ENCODE data around the gene TMEM258. TPM values are rescaled to one million over a fixed set of nuclear protein-coding genes. Genes with fewer than 3 reads are reported as not detected.

The TMEM258 gene
- total RNA-seq, 5 donors from 2014 or later (not counting 1 experiment from before 2014, with no cell fraction given): 68.1 to 96.0 (median 87.8) TPM

DNA sequence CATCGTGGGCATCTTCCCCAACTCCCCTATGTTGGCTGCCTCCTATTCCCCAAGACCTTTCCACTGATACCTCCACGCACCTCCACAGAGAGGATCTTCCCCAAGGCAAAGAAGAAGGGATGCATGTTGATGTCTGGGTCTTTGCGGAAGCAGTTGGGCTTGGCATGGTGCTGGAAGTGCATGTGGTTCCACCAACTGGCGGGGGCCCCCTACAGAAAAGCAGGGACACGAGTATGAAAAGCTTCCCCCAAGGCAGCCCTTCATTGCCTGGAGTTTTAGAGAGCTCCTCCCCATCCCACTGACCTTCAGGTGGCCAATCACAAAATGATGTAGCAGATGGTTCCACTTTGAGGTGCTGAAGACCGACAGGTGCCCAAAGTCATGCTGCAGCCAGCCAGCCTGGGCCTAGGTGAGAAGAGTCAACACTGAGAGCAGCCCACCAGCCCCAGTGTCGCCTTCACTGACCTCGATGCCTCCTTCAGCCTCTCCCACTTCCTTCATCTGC, 18.3 kb upstream of the TMEM258 start:
- Mint-ChIP-seq H3K27ac (no peak overlapping the region), H3K36me3 (no peaks in the 10 kb centered on the region), H3K4me3 (no peak overlapping the region), H3K4me1 (peaks cover 4 to 11% (median 8%) of the 10 kb centered on the region in 3 donors), H3K27me3 (peaks cover 0 to 16% of the 10 kb centered on the region in 2 donors), H3K9me3 (no peaks in the 10 kb centered on the region)
- ChIA-PET POLR2A (no interaction called here), CTCF (no interaction called here)
- WGBS (ENCODE audit: insufficient coverage): 93% methylated on average over 5 of the region's 8 CpGs
- H3K4me1 ChIP-seq (ENCODE audit: control insufficient read depth in 1 of 2, extremely low read depth in 1 of 2, insufficient read depth in 2 of 2, low read length in 2 of 2): peaks cover 9 to 11% of the 10 kb centered on the region in 2 experiments
- peaks cover 0 to 11% of the 10 kb centered on the region in 2 donors for H3K36me3 ChIP-seq (ENCODE audit: control insufficient read depth in 2 of 2, extremely low read depth in 1 of 2, insufficient read depth in 1 of 2, low read length in 1 of 2)
- H3K27me3 ChIP-seq (replicated peaks in 1 of 2; ENCODE audit: control insufficient read depth in 2 of 2, extremely low read depth in 1 of 2, insufficient read depth in 2 of 2, low read length in 1 of 2): peaks cover 0 to 22% of the 10 kb centered on the region in 2 experiments
- H3K27ac ChIP-seq (ENCODE audit: low read length): no peak overlapping the region
- H3K9me3 ChIP-seq: no peaks in the 10 kb centered on the region
- no peak for DNase-seq
- H3K4me3 ChIP-seq (ENCODE audit: control insufficient read depth in 1 of 2, extremely low read depth in 1 of 2, low read length in 1 of 2): no peak overlapping the region
- ATAC-seq (replicated peaks in 1 of 4): no peak

DNA sequence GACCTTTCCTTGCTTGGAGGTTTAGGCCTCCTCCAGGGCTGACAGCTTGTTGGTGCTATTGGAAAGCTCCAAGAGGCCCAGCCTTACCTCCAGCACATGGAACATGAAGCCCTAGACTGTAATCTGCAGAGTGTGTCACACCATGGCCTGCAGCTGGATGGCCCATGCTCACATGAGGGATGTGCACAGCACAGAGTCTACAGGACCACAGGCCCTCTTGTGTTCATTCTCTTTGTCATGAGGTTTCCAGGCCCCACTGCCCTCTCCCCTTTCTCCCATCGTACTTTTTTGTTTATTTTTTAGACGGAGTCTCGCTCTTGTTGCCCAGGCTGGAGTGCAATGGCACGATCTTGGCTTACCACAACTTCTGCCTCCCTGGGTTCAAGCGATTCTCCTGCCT, 14.4 kb upstream of the TMEM258 start:
- no peaks in the 10 kb centered on the region for H3K27me3 Mint-ChIP-seq
- 100% methylated on average over 2 of the region's 5 CpGs for WGBS (ENCODE audit: insufficient coverage)

DNA sequence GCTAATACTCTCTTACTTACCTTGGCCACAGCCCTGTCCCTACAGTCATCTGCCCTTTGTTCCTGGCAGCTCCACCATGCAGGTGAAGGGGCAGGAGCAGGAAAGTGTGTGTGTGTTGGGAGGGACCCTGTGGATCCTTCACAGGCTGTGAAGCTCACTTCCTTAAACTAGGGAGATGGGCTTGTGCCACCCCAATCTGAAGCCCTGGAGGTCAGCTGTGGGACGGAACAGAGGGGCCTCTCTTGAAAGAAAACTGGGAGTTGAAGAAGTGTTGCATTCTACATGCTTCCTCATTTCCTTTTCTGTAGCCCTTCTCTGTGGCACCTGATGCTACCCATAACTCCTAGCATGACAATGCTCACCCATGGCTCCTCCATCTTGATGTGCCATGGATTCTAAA, 12.7 kb upstream of the TMEM258 start:
- no peak overlapping the region for H3K27ac ChIP-seq (ENCODE audit: low read length)
- no peaks in the 10 kb centered on the region for H3K9me3 ChIP-seq
- CTCF ChIA-PET: no interaction called here
- Mint-ChIP-seq H3K27me3 (no peaks in the 10 kb centered on the region), H3K4me1 (no peaks in the 10 kb centered on the region), H3K36me3 (peaks cover 4% of the 10 kb centered on the region), H3K9me3 (no peaks in the 10 kb centered on the region), H3K27ac (no peak overlapping the region), H3K4me3 (no peak overlapping the region)
- no CpG with 5 or more reads among the region's 1 CpG for WGBS (ENCODE audit: insufficient coverage)
- DNase-seq (no peak), ATAC-seq (replicated peaks in 1 of 4) (no peak)
- peaks cover 0 to 6% of the 10 kb centered on the region in 2 donors for H3K36me3 ChIP-seq (ENCODE audit: control insufficient read depth in 2 of 2, extremely low read depth in 1 of 2, insufficient read depth in 1 of 2, low read length in 1 of 2)
- H3K4me1 ChIP-seq (ENCODE audit: control insufficient read depth in 1 of 2, extremely low read depth in 1 of 2, insufficient read depth in 2 of 2, low read length in 2 of 2): no peaks in the 10 kb centered on the region
- H3K4me3 ChIP-seq (ENCODE audit: control insufficient read depth in 1 of 2, extremely low read depth in 1 of 2, low read length in 1 of 2): no peak overlapping the region
- POLR2A ChIA-PET: no interaction called here
- H3K27me3 ChIP-seq (replicated peaks in 1 of 2; ENCODE audit: control insufficient read depth in 2 of 2, extremely low read depth in 1 of 2, insufficient read depth in 2 of 2, low read length in 1 of 2): no peaks in the 10 kb centered on the region

More for the DNA sequence above, 14.4 kb upstream of the TMEM258 start:
- H3K4me3 ChIP-seq (ENCODE audit: control insufficient read depth in 1 of 2, extremely low read depth in 1 of 2, low read length in 1 of 2): no peak overlapping the region
- H3K36me3 ChIP-seq (ENCODE audit: control insufficient read depth in 2 of 2, extremely low read depth in 1 of 2, insufficient read depth in 1 of 2, low read length in 1 of 2): peaks cover 0 to 10% of the 10 kb centered on the region in 2 donors
- ATAC-seq (replicated peaks in 1 of 4): no peak
- no peak overlapping the region for H3K4me3 Mint-ChIP-seq
- CTCF ChIA-PET: interaction anchor here in 1 of 2 donors (0.6 kb wide), 1 partner anchor 57 kb away, joined by 5 read pairs; no protein-coding TSS in a partner anchor
- no peaks in the 10 kb centered on the region for H3K36me3 Mint-ChIP-seq
- no peaks in the 10 kb centered on the region for H3K4me1 Mint-ChIP-seq
- H3K9me3 Mint-ChIP-seq: no peaks in the 10 kb centered on the region
- POLR2A ChIA-PET: no interaction called here
- no peaks in the 10 kb centered on the region for H3K27me3 ChIP-seq (replicated peaks in 1 of 2; ENCODE audit: control insufficient read depth in 2 of 2, extremely low read depth in 1 of 2, insufficient read depth in 2 of 2, low read length in 1 of 2)
- no peak overlapping the region for H3K27ac ChIP-seq (ENCODE audit: low read length)
- H3K4me1 ChIP-seq (ENCODE audit: control insufficient read depth in 1 of 2, extremely low read depth in 1 of 2, insufficient read depth in 2 of 2, low read length in 2 of 2): no peaks in the 10 kb centered on the region
- DNase-seq: no peak
- no peak overlapping the region for H3K27ac Mint-ChIP-seq
- H3K9me3 ChIP-seq: no peaks in the 10 kb centered on the region

DNA sequence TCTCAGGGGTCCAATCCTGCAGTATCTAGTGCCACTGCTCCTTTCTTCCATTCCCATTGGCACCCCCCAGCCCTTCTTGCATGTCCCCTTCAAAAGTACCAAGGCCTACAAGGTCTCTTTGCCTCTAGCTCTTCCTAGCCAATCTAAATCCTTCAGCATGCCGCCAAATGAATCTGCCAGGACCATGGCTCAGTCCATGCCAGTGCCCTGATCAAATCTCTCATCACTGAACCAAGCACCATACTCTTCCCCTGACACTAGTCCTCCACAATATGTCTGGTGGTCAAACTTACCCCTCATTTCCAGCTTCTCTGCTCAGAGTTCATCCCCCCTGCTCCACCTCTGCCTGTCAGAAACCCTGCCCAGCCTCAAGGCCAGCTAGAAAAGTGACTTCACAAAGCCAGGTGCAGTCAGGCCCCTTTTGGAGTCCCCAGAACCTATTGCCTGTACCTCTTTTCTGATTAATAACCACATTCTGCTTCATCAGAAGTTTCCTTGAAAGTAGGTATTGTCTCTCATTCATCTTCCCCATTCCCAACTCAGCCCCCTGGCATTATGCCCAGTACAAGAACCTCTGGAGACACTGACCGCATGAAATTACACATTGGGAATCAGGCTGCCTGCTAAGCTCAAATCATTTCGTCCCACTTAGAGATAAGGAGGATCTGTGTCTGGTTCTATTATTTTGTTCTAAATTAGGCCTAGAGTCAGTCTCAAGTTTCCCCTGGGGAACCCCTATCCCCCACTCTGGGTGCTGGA, 11.7 kb upstream of the TMEM258 start:
- H3K9me3 ChIP-seq: no peaks in the 10 kb centered on the region
- H3K27me3 Mint-ChIP-seq: no peaks in the 10 kb centered on the region
- no peaks in the 10 kb centered on the region for H3K9me3 Mint-ChIP-seq
- no peak overlapping the region for H3K27ac Mint-ChIP-seq
- CTCF ChIA-PET: no interaction called here
- no peak overlapping the region for H3K27ac ChIP-seq (ENCODE audit: low read length)
- POLR2A ChIA-PET: no interaction called here
- H3K4me1 Mint-ChIP-seq: no peaks in the 10 kb centered on the region
- no peak overlapping the region for H3K4me3 Mint-ChIP-seq
- peaks cover 4% of the 10 kb centered on the region for H3K36me3 Mint-ChIP-seq
- peaks cover 0 to 6% of the 10 kb centered on the region in 2 donors for H3K36me3 ChIP-seq (ENCODE audit: control insufficient read depth in 2 of 2, extremely low read depth in 1 of 2, insufficient read depth in 1 of 2, low read length in 1 of 2)
- no peak for DNase-seq
- H3K4me3 ChIP-seq (ENCODE audit: control insufficient read depth in 1 of 2, extremely low read depth in 1 of 2, low read length in 1 of 2): no peak overlapping the region
- H3K4me1 ChIP-seq (ENCODE audit: control insufficient read depth in 1 of 2, extremely low read depth in 1 of 2, insufficient read depth in 2 of 2, low read length in 2 of 2): no peaks in the 10 kb centered on the region
- ATAC-seq (replicated peaks in 1 of 4): no peak
- 100% methylated on average over 1 of the region's 3 CpGs for WGBS (ENCODE audit: insufficient coverage)
- H3K27me3 ChIP-seq (replicated peaks in 1 of 2; ENCODE audit: control insufficient read depth in 2 of 2, extremely low read depth in 1 of 2, insufficient read depth in 2 of 2, low read length in 1 of 2): no peaks in the 10 kb centered on the region

DNA sequence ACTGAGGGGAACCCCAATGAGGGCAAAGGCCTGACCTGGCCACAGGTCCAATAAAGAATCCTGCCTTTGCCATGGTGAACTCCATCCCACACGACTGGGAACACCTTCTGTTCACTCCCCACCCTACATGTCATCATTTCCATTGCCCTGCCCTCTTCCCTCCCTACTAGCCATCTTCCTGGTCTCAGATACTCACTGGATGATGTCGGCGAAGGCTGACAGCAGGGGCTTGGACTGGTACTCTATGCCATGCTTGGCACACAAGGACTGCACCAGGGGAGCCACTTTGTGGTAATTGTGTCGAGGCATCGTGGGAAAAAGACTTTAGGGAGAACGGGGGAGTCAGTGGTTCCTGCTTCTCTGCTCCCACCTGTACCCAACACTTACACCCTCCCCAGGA, 10.2 kb upstream of the TMEM258 start:
- Mint-ChIP-seq H3K9me3 (no peaks in the 10 kb centered on the region), H3K36me3 (peaks cover 4% of the 10 kb centered on the region), H3K27ac (no peak overlapping the region), H3K4me3 (no peak overlapping the region), H3K4me1 (no peaks in the 10 kb centered on the region), H3K27me3 (no peaks in the 10 kb centered on the region)
- WGBS (ENCODE audit: insufficient coverage): 87% methylated on average over 4 of the region's 6 CpGs
- no peaks in the 10 kb centered on the region for H3K9me3 ChIP-seq
- H3K4me1 ChIP-seq (ENCODE audit: control insufficient read depth in 1 of 2, extremely low read depth in 1 of 2, insufficient read depth in 2 of 2, low read length in 2 of 2): no peaks in the 10 kb centered on the region
- no peaks in the 10 kb centered on the region for H3K27me3 ChIP-seq (replicated peaks in 1 of 2; ENCODE audit: control insufficient read depth in 2 of 2, extremely low read depth in 1 of 2, insufficient read depth in 2 of 2, low read length in 1 of 2)
- no peak overlapping the region for H3K27ac ChIP-seq (ENCODE audit: low read length)
- H3K4me3 ChIP-seq (ENCODE audit: control insufficient read depth in 1 of 2, extremely low read depth in 1 of 2, low read length in 1 of 2): no peak overlapping the region
- peaks cover 0 to 6% of the 10 kb centered on the region in 2 donors for H3K36me3 ChIP-seq (ENCODE audit: control insufficient read depth in 2 of 2, extremely low read depth in 1 of 2, insufficient read depth in 1 of 2, low read length in 1 of 2)
- DNase-seq (no peak), ATAC-seq (replicated peaks in 1 of 4) (no peak)
- POLR2A ChIA-PET: no interaction called here
- CTCF ChIA-PET: interaction anchor here in 1 of 2 donors (0.6 kb wide), 1 partner anchor 185 kb away, joined by 4 read pairs; no protein-coding TSS in a partner anchor

DNA sequence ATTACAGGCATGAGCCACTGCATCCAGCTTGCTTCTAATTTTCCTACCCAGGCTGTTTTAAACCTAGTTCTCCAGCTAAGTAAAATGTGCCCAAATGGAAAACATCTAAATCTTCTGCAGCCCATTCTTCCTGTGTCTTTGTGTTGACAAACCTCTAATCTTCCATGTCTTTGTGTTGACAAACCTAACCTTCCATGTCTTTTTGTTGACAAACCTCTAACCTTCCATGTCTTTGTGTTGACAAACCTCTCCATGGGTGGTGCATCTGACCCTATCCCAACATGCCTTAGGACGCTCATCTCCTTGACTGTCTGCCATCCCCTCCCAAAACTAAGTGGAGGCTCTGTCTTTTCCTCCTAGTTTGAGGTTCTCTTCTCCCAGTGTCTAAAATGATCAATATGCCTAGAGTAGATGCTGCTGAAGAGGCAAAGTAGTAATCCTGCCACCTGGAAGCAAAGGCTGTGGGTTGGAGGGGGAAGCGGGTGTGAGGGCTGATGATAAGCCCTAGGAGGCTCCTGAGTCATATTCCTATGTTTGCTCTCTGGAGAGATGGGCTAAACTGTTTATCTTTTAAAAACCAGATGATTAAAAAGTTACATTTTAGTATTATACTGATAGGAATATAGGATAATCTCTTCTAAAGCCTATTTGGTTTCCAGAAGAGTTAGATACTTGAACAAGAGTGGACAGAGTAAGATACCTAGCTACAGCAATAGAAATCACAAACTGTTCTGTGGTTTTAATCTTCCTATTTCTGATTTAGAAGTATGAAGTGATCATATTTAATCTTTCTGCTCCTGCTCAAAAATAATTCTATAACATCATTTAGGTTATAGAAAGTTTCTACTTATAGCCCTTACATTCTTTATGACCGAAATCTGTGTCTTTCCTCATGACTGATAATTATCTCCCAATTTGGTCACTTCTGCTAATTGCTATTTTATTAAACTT, 8.2 kb upstream of the TMEM258 start:
- H3K27ac Mint-ChIP-seq: no peak overlapping the region
- no CpG with 5 or more reads among the region's 3 CpGs for WGBS (ENCODE audit: insufficient coverage)
- no peak overlapping the region for H3K4me3 ChIP-seq (ENCODE audit: control insufficient read depth in 1 of 2, extremely low read depth in 1 of 2, low read length in 1 of 2)
- POLR2A ChIA-PET: interaction anchor here in 1 of 2 donors (1.1 kb wide), 1 partner anchor 8 kb away, joined by 3 read pairs; the partner anchor contains the start of gene FEN1
- CTCF ChIA-PET: interaction anchor here in 1 of 2 donors (0.6 to 1.5 kb wide), 5 partner anchors 8 to 281 kb away, joined by 3 to 8 read pairs (median 5); partner anchors contain the start of gene FEN1
- peaks cover 4 to 6% of the 10 kb centered on the region in 2 donors for H3K36me3 ChIP-seq (ENCODE audit: control insufficient read depth in 2 of 2, extremely low read depth in 1 of 2, insufficient read depth in 1 of 2, low read length in 1 of 2)
- ATAC-seq (replicated peaks in 1 of 4): no peak
- H3K9me3 Mint-ChIP-seq: no peaks in the 10 kb centered on the region
- H3K4me1 Mint-ChIP-seq: peaks cover 0 to 7% (median 5%) of the 10 kb centered on the region in 3 donors
- H3K27ac ChIP-seq (ENCODE audit: low read length): no peak overlapping the region
- no peaks in the 10 kb centered on the region for H3K27me3 ChIP-seq (replicated peaks in 1 of 2; ENCODE audit: control insufficient read depth in 2 of 2, extremely low read depth in 1 of 2, insufficient read depth in 2 of 2, low read length in 1 of 2)
- H3K9me3 ChIP-seq: no peaks in the 10 kb centered on the region
- no peak for DNase-seq
- H3K4me3 Mint-ChIP-seq: no peak overlapping the region
- H3K4me1 ChIP-seq (ENCODE audit: control insufficient read depth in 1 of 2, extremely low read depth in 1 of 2, insufficient read depth in 2 of 2, low read length in 2 of 2): no peaks in the 10 kb centered on the region
- no peaks in the 10 kb centered on the region for H3K27me3 Mint-ChIP-seq
- H3K36me3 Mint-ChIP-seq: peaks cover 8% of the 10 kb centered on the region
